Bronchial epithelial cell (primary cell): Measurements from ENCODE around the gene WHAMM. TPM values are rescaled to one million over a fixed set of nuclear protein-coding genes. Genes with fewer than 3 reads are reported as not detected.

Experiments used
- DNase-seq: peaks from one replicate; pipeline ENCODE4 v3.0.0-alpha.2; 2010; ENCODE audit warnings: low read depth
- FAIRE-seq: peaks from 2 replicates; lab custom pipeline; 2011; peaks lifted over from hg19 to GRCh38; lab: Jason Lieb, UNC
- H3K27me3 ChIP-seq: 2 replicates; pipeline ENCODE4 v1.5.1; 2011; ENCODE audit warnings: low read length; ENCODE audit not compliant: control insufficient read depth, insufficient read depth
- H3K36me3 ChIP-seq: 2 replicates; pipeline ENCODE4 v1.5.1; 2011; ENCODE audit warnings: low read length; ENCODE audit not compliant: control insufficient read depth, insufficient read depth
- H3K4me3 ChIP-seq: 2 replicates; pipeline ENCODE4 v1.5.1; 2011; ENCODE audit warnings: mild to moderate bottlenecking, low read depth, low read length, control low read depth
- total RNA-seq: library from RNA; depleted of rRNA; stranded (reverse); fragments of >200 nt; gene quantifications from 2 replicates; pipeline ENCODE4 v1.2.1, GENCODE V29; 2014
- TF ChIP-seq, protein P1 (sequence below): IDR thresholded peaks from 2 replicates; pipeline ENCODE4 v1.5.1; 2011; ENCODE audit warnings: mild to moderate bottlenecking, moderate library complexity, low read length, control low read depth, inconsistent platforms; ENCODE audit not compliant: insufficient read depth, severe bottlenecking

Gene WHAMM
- total RNA-seq, 1 donor from 2014 or later, result 3.2 TPM

GRCh38 chr15:82830427-82831173 is 21.2 kb downstream of the WHAMM start:
- no peak overlapping the region for H3K4me3 ChIP-seq
- H3K27me3 ChIP-seq, result no peaks in the 10 kb centered on the region
- DNase-seq, result peak; percentile 32
- TF ChIP-seq, protein P1, sequence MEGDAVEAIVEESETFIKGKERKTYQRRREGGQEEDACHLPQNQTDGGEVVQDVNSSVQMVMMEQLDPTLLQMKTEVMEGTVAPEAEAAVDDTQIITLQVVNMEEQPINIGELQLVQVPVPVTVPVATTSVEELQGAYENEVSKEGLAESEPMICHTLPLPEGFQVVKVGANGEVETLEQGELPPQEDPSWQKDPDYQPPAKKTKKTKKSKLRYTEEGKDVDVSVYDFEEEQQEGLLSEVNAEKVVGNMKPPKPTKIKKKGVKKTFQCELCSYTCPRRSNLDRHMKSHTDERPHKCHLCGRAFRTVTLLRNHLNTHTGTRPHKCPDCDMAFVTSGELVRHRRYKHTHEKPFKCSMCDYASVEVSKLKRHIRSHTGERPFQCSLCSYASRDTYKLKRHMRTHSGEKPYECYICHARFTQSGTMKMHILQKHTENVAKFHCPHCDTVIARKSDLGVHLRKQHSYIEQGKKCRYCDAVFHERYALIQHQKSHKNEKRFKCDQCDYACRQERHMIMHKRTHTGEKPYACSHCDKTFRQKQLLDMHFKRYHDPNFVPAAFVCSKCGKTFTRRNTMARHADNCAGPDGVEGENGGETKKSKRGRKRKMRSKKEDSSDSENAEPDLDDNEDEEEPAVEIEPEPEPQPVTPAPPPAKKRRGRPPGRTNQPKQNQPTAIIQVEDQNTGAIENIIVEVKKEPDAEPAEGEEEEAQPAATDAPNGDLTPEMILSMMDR, result no peak
- H3K36me3 ChIP-seq, result peaks cover 21% of the 10 kb centered on the region
- no peak for FAIRE-seq

- no peak for DNase-seq
- TF ChIP-seq, protein P1, result no peak
- FAIRE-seq, result no peak
Observed at GRCh38 chr15:82831894-82832600, 22.6 kb downstream of the WHAMM start.

GRCh38 chr15:82832601-82833361 is 23.4 kb downstream of the WHAMM start:
- FAIRE-seq (no peak), DNase-seq (peak; percentile 96)
- no peak overlapping the region for H3K4me3 ChIP-seq
- peaks cover 30% of the 10 kb centered on the region for H3K36me3 ChIP-seq
- TF ChIP-seq, protein P1, result no peak
- H3K27me3 ChIP-seq, result no peaks in the 10 kb centered on the region

More at GRCh38 chr15:82831894-82832600, 22.6 kb downstream of the WHAMM start:
- Histone ChIP-seq H3K36me3 (peaks cover 27% of the 10 kb centered on the region), H3K27me3 (no peaks in the 10 kb centered on the region), H3K4me3 (no peak overlapping the region)

DNA sequence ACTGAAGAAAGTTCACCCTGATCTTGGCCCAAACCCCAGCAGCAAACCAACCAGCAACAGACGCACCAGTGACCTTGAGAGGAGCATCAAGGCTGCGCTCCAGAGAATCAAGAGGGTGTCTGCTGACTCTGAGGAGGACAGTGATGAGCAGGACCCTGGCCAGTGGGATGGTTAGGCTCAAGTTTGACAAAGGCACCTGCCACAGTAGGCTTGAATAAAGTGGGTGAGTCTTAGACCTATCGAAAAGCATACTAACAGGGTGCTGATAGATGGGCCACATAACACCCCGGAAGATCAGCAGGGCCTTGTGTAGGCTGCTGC is 23.9 kb downstream of the WHAMM start:
- DNase-seq (no peak), FAIRE-seq (no peak)
- no peak overlapping the region for H3K4me3 ChIP-seq
- TF ChIP-seq, protein P1, result no peak
- H3K27me3 ChIP-seq, result no peaks in the 10 kb centered on the region
- H3K36me3 ChIP-seq, result peaks cover 30% of the 10 kb centered on the region

GRCh38 chr15:82835391-82835917 is 26.0 kb downstream of the WHAMM start:
- Histone ChIP-seq H3K4me3 (no peak overlapping the region), H3K27me3 (no peaks in the 10 kb centered on the region), H3K36me3 (peaks cover 31% of the 10 kb centered on the region)
- DNase-seq (no peak), FAIRE-seq (no peak)
- TF ChIP-seq, protein P1, result no peak
